Activated CD4-positive, alpha-beta T cell treated with anti-CD3 and anti-CD28 coated beads, Interleukin-2, Interleukin-4, amounts not matched to agents 100 ng/mL and 50 ng/mL, durations not matched to agents 16 hours and 8 hours (primary cell): ENCODE data around the gene CHN2.

ENCODE experiments used
- DNase-seq: peaks from one replicate; pipeline ENCODE4 v3.0.0-alpha.2; 2020; ENCODE audit warnings: low spot score

CHN2 gene

GRCh38 chr7:29434380-29434768 lies 239.8 kb downstream of the CHN2 start:
- DNase-seq = no peak

DNA sequence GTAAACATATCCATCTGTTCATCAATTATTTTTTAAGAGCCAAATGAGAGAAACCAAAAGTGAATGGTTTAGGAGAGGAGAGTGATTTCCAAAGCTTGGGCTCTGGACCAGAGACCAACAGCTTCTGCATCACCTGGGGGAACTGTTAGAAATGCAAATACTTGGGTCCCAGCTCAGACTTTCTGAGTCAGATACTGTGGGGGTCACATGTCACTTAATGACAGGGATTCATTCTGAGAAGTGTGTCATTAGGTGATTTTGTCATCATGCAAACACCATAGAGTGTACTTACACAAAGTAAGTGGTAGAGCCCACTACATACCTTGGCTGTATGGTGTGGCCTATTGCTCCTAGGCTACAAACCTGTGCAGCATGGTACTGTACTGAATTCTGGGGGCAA lies 240.6 kb downstream of the CHN2 start:
- no peak for DNase-seq

DNA sequence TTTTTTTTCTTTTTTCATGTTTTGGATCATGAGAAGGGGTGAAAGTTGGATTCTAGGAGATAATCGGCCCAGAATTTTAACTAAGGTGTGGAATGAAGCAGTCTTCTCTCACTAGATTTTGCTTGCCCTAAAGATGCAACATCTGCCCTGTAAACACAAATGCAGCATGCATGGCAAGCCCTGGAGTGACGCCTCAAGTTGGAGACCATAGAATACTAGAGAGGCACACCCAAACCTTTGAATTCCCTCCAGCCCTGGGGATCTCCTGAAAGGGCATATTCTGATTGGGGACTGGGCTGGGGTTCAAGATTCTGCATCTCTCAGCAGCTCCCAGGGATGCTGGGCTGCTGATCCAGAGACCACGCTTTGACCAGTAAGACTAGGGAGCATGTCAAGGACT lies 241.3 kb downstream of the CHN2 start:
- no peak for DNase-seq

DNA sequence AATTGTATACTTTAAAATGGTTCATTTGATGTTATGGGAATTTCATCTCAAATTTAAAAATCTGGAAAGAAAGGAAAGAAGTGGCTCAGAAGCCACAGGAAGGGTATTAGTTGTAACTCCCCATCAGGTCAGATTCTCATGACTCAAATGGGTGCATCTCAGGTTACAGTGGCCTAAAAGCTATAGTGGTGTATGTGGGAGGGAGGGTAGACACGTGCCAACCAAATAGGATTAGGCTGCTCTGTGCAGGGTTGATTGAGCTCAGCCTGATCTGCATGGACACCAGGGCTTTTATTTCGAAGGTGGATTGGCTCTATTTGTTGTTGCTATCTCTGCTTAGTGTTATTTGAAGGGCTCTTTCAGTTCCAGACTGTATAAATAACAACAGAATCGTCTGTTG lies 247.6 kb downstream of the CHN2 start:
- DNase-seq = no peak

- no peak for DNase-seq
Measured at GRCh38 chr7:29443552-29443951, 249.0 kb downstream of the CHN2 start.

DNA sequence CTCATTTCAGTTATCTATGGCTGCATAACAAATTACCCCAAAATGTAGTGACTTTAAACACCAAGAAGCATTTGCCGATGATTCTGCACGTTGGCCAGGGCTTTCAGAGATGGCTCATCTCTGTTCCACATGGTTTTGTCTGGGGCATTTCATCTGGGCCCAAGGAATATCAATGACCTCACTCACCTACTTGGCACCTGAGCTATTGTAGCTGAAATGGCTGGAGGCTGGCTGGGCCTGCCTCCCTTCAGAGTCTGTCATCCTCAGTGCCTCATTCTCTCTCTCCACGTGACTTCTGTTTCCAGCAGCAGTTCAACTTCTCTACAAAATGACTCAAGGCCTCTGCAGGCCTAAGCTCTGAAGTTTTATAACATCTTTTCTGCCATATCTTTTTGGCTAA lies 249.7 kb downstream of the CHN2 start:
- no peak for DNase-seq

DNA sequence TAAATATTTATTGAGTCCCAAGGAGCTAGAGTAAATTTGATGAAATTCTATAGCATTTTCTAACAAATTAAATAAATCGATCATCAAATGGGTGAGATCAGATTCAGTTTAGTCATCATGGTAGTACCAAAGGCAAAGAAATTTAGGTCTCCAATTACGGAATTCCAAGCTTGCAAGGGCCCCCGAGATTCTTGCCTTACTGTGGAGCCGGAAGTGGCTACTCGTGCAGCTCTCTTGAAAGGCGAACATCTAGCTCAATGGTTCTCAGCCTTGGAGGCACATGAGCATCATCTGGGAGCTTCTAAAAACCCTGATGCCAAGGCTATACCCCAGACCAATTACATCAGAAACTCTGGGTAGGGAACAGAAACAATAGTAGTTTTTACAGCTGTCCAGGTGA lies 251.2 kb downstream of the CHN2 start:
- no peak for DNase-seq

DNA sequence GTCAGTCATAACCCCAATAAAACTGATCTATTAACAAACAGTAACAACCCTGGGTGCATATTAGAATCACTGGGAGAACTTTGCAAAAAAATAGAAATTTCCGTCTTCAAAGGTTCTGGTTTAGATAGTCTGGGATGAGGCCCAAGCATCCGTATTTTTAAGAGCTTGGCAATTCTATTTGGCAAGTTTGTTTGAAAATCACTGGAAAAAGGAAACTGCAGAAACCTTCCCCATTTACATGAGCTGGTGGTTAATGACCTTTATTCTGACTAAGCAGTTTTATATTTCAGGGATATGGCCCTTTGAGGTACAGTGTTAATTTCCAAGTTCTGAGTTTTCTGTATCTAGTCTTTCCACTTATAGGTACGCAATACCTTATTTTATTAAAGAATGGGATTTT lies 253.3 kb downstream of the CHN2 start:
- no peak for DNase-seq

DNA sequence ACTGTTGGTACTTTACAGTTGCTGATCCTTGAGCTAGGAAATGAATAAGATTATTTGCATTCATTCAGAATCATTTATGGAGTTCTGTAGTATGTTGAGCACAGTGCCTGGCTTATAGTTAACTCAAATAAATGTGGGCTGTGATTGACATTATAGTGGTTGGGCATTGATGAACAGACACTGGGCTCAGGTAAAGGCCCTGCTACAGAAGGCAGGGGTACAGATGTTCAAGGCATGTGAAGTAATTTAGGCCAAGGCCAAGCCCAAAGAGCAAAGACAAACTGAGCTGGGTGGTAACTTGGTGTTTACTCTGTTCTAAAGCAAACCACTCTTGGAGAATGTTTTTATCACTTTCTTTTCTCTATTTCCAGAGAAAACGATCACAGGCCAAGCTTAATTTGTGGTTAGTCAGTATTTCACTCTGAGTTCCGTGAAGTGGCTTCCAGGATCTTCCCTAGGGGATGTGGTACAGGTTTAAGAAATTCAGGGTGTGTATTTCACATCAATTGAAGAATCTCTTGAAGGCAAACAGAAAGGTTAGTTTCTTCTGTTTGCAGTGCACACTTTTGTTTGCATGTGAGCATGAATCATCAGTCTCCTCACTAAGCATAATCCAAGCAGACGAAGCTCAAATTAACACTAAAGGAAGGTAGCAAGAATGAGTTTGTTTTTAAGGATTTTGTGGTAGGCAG lies 255.1 kb downstream of the CHN2 start:
- DNase-seq = no peak

GRCh38 chr7:29453021-29453420 lies 258.4 kb downstream of the CHN2 start:
- no peak for DNase-seq

DNA sequence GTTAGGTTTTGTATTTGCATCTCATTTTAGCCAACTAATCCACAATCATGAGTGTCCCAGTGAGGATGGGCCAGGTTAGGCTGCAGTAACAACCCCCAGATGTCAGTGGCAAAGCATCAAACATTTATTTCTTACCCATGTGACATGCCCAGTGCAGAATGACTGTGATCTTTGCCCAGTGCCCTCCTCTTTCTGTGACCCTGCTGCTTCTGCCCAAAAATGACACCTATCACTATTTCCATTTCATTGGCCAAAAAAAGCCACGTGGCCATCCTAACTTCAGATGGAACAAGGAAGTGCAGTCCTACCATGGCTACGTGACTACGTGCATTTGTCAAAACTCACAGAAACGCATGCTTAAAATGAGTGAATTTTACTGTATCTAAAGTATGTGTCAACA lies 259.9 kb downstream of the CHN2 start:
- no peak for DNase-seq

DNA sequence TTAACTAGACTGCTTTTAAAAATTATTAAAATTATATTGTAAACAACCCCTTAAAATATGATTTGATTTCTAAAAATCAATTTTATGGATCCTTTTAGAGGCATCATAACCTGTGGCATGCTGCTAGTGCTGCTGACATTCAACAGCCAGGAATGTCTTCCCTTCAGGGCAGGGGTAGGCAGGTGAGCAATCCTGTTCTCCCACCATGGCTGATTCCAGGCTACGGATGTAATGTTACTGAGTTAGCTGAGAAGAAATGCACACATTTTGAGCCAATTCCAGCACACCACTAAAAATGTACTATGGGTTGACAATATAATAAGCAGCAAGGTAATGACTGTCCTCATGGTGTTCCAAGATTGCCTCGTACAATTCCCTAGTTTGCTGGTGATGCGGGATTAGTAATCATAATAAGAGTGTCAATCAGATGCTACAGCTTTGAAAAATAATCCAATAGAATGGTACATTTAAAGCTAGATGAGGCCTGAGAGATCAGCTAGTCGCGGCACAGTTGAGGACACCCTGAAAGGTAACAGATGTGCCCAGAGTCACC lies 260.4 kb downstream of the CHN2 start:
- DNase-seq = no peak

- DNase-seq = no peak
Measured at GRCh38 chr7:29457141-29457561, 262.6 kb downstream of the CHN2 start.

DNA sequence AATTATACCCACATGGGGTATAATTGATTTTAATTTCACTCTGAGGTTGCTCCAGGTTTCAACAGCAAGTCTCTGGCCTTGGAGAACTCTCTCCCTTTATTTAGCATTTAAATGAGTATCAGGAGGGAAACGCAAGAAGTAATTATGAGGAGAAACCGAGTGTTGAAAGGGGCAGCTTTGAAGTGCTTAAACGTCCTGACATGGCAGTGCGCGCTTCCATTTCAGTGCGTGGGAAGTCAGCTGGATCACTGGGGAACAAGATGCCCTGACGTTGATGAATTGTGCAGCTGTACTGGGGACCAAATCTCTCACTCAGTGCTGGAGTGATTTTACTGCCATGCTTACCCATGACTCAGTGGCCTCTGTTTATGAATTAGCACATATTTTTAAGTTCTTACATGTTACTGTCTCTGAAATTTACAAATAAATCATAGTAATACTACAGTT lies 263.0 kb downstream of the CHN2 start:
- DNase-seq = no peak

- DNase-seq = no peak
Measured at GRCh38 chr7:29458933-29459332, 264.4 kb downstream of the CHN2 start.

- DNase-seq = no peak
Measured at GRCh38 chr7:29459589-29459988, 265.0 kb downstream of the CHN2 start.

DNA sequence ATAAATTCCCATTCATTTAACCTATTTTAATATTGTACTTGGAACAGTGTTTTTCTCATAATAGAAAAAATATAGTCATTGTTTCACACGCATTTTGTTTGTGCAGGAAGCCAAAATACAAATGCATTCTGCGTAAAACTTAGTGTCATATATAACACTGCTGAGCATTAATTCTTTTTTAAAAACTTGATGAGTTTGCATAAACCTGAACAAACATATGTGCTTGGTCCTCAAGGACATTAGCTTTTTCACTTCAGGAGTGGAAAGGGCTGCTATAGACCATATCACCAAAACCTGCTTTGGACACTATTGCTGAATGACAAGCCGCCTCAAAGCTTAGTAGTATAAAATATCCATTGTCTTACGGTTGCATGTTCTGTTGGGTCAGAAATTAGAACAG lies 267.4 kb downstream of the CHN2 start:
- DNase-seq = no peak

DNA sequence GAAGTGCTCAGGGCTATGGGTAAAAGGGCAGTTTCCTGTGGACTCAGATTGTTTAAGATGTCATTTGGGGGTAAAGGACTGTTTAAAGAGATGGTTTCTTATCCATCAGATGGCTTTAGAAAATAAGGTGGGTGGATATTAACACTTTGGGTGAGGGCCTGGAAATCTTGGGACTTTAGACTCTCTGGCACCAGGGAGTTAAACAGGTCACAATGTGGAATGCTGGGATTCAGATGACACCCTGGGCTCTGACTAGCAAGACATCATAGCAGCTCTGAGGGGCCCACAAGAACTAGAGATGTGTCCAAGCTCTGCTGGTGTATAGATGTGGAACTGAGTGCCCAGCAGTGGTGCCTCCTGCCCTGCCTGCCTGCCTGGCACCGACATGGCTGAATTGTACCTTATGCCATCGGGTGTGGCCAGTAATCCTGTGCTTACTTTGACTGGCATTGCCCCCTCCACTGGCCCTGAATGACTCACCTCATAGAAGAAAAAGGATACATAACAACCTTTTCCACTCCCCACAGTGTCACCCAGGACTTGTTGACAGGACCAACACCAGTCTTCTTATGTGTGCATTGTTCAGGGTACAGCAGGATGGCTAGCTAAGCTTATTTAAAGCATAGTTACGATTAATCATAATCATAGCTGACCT lies 269.1 kb downstream of the CHN2 start:
- DNase-seq = no peak

DNA sequence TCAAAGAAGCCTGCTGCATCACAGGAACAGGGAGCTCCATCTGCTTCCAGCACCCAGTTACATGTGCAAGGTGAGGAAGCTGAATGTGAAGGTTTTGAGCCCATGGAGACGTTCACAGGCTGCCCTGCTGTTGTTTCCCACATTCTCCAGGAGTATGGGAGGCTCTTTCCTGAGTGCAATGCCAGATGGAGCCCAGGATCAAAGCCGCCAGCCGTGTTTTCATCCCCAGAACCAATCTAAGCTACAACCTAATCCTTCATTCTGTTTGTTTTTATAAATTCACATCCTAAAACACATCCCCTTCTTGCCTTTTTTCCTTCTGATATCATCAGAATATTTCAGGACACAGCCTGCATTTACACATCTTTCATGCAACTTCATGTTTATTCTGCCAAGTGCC lies 270.2 kb downstream of the CHN2 start:
- DNase-seq = no peak

- no peak for DNase-seq
Measured at GRCh38 chr7:29467193-29467926, 272.8 kb downstream of the CHN2 start.

GRCh38 chr7:29468196-29468595 lies 273.6 kb downstream of the CHN2 start:
- DNase-seq = no peak

DNA sequence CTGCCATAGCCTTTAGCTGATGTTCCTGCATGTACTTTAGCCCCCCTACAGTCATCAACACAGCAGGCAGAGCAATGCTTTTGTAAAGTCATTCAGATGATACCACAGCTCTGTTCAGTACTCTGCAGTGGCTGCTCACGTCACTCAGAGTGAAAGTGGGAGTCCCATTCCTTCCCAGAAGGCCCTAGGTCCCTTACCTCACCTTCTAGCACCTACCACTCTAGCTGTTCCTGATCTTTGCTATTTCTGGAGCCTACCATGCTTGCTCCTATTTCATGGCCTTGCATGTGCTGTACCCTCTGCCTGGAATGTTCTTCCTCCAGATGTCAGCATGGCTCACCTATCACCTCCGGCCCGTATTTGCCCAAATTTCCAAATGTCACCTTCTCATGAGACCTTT lies 274.7 kb downstream of the CHN2 start:
- no peak for DNase-seq

DNA sequence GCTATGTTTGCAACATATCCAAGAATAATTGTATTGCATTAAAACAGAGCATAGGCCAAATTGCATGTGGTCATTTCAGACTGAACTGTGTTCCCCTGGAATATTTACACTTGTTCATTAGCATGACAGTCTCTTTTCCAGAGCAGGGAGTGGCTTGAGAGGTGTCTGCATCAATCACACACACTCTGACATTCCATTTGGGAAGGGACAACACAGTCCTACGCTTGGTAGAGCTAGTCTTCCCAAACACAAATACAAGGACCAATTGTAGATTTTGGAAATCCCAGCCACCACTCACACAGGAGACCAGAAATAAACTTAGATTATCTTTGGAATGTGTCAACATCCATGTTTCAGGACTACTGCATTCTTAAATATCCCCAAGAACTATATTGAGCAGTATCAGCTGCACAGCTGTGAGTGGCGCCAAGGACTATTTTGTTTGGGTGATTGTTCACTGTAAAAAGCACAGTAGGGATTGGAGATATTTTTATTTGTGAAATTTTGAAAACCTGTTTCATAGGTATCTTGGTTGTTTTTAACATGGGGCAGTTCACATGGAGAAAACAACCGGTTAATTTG lies 275.5 kb downstream of the CHN2 start:
- DNase-seq = no peak
